Mesendoderm (in vitro differentiated cells): Measurements from ENCODE around the gene LRP3.

Experiments
- DNase-seq: peaks from one replicate; pipeline ENCODE4 v3.0.0; 2013
- H2AK5ac ChIP-seq: 2 replicates; pipeline ENCODE4 v1.6.1; 2013; ENCODE audit warnings: low read length, inconsistent platforms
- H2BK120ac ChIP-seq: 2 replicates; pipeline ENCODE4 v1.6.1; 2013; ENCODE audit warnings: low read depth, mild to moderate bottlenecking, low read length, moderate library complexity, mixed read lengths
- H2BK15ac ChIP-seq: replicated peaks from 2 replicates; pipeline ENCODE4 v1.6.1; 2013; ENCODE audit warnings: low read depth, mild to moderate bottlenecking, moderate library complexity
- H2BK5ac ChIP-seq: 2 replicates; pipeline ENCODE4 v1.6.1; 2013; ENCODE audit warnings: low read length, inconsistent platforms
- H3K18ac ChIP-seq: 2 replicates; pipeline ENCODE4 v1.6.1; 2013; ENCODE audit warnings: mild to moderate bottlenecking, low read length, mixed read lengths
- H3K23ac ChIP-seq: one replicate; pipeline ENCODE4 v1.6.1; 2013; ENCODE audit warnings: low read length
- H3K27ac ChIP-seq: 2 replicates; pipeline ENCODE4 v1.5.1; 2013; ENCODE audit warnings: low read depth, mild to moderate bottlenecking, inconsistent platforms, low read length, moderate library complexity
- H3K27me3 ChIP-seq: 2 replicates; pipeline ENCODE4 v1.6.1; 2013; ENCODE audit warnings: low read length, control low read depth, mild to moderate bottlenecking, inconsistent platforms; ENCODE audit not compliant: insufficient read depth, poor library complexity
- H3K36me3 ChIP-seq: 2 replicates; pipeline ENCODE4 v1.6.1; 2013; ENCODE audit warnings: low read length, inconsistent platforms; ENCODE audit not compliant: control insufficient read depth, insufficient read depth
- H3K4ac ChIP-seq: one replicate; pipeline ENCODE4 v1.6.1; 2013; ENCODE audit warnings: low read depth, mild to moderate bottlenecking, low read length, moderate library complexity
- H3K4me1 ChIP-seq: 2 replicates; pipeline ENCODE4 v1.6.1; 2013; ENCODE audit warnings: low read depth, low read length, inconsistent platforms; ENCODE audit not compliant: control insufficient read depth
- H3K4me2 ChIP-seq: 2 replicates; pipeline ENCODE4 v1.6.1; 2013; ENCODE audit warnings: low read length
- H3K4me3 ChIP-seq: 2 replicates; pipeline ENCODE4 v1.5.1; 2013; ENCODE audit warnings: mild to moderate bottlenecking, low read length
- H3K56ac ChIP-seq: one replicate; pipeline ENCODE4 v1.6.1; 2013; ENCODE audit warnings: low read length
- H3K79me1 ChIP-seq: 2 replicates; pipeline ENCODE4 v1.6.1; 2013; ENCODE audit warnings: low read length, inconsistent platforms
- H3K79me2 ChIP-seq: 2 replicates; pipeline ENCODE4 v1.6.1; 2013; ENCODE audit warnings: mild to moderate bottlenecking, low read length; ENCODE audit not compliant: control insufficient read depth, insufficient read depth
- H3K9ac ChIP-seq: 2 replicates; pipeline ENCODE4 v1.6.1; 2013; ENCODE audit warnings: low read length, inconsistent platforms
- H4K5ac ChIP-seq: one replicate; pipeline ENCODE4 v1.6.1; 2013; ENCODE audit warnings: low read length
- H4K8ac ChIP-seq: one replicate; pipeline ENCODE4 v1.6.1; 2013; ENCODE audit warnings: low read depth, mild to moderate bottlenecking, control low read depth, low read length, moderate library complexity
- WGBS: extraction: QIAGEN DNeasy Blood & Tissue Kit; methylation state at CpG from one replicate; pipeline ENCODE4 v1.1.7; 2013; ENCODE audit warnings: low lambda C conversion rate, missing lambda C conversion rate; ENCODE audit not compliant: insufficient coverage; ENCODE audit errors: extremely low coverage; 5-methylcytosine and 5-hydroxymethylcytosine counted together

LRP3 gene

GRCh38 chr19:33249740-33250366 is 55.7 kb downstream of the LRP3 start:
- DNase-seq: no peak
- no CpG with 5 or more reads among the region's 3 CpGs for WGBS
- Histone ChIP-seq H3K18ac (no peak overlapping the region), H3K4me1 (no peaks in the 10 kb centered on the region), H3K9ac (no peak overlapping the region), H3K27me3 (no peaks in the 10 kb centered on the region), H2BK5ac (no peak overlapping the region), H3K36me3 (no peaks in the 10 kb centered on the region), H3K79me2 (no peaks in the 10 kb centered on the region), H2AK5ac (no peak overlapping the region), H3K27ac (no peak overlapping the region), H4K8ac (no peak overlapping the region), H3K79me1 (no peaks in the 10 kb centered on the region), H2BK15ac (no peak overlapping the region), H3K23ac (no peak overlapping the region), H3K4me3 (no peak overlapping the region), H3K4me2 (no peak overlapping the region), H3K4ac (no peak overlapping the region), H4K5ac (no peak overlapping the region), H2BK120ac (no peak overlapping the region), H3K56ac (no peak overlapping the region)

- H3K4me1 ChIP-seq: no peaks in the 10 kb centered on the region
- H2BK5ac ChIP-seq: no peak overlapping the region
- no peak overlapping the region for H3K4me2 ChIP-seq
- H3K27ac ChIP-seq: no peak overlapping the region
- H3K23ac ChIP-seq: no peak overlapping the region
- no peaks in the 10 kb centered on the region for H3K36me3 ChIP-seq
- H3K9ac ChIP-seq: no peak overlapping the region
- H3K4ac ChIP-seq: no peak overlapping the region
- no peak overlapping the region for H3K56ac ChIP-seq
- H2BK15ac ChIP-seq: no peak overlapping the region
- no peaks in the 10 kb centered on the region for H3K79me1 ChIP-seq
- H3K4me3 ChIP-seq: no peak overlapping the region
- no peak overlapping the region for H3K18ac ChIP-seq
- no peak for DNase-seq
- no CpG with 5 or more reads among the region's 1 CpG for WGBS
- H3K27me3 ChIP-seq: no peaks in the 10 kb centered on the region
- no peak overlapping the region for H2BK120ac ChIP-seq
- H3K79me2 ChIP-seq: no peaks in the 10 kb centered on the region
- no peak overlapping the region for H4K5ac ChIP-seq
- no peak overlapping the region for H2AK5ac ChIP-seq
- H4K8ac ChIP-seq: no peak overlapping the region
Observed at GRCh38 chr19:33250500-33250899, 56.4 kb downstream of the LRP3 start.

- H2AK5ac ChIP-seq: no peak overlapping the region
- WGBS: no CpG with 5 or more reads among the region's 12 CpGs
Observed at GRCh38 chr19:33251076-33251475, 56.9 kb downstream of the LRP3 start.

GRCh38 chr19:33251526-33252090 is 57.5 kb downstream of the LRP3 start:
- H3K4me3 ChIP-seq: no peak overlapping the region
- H3K79me2 ChIP-seq: no peaks in the 10 kb centered on the region
- no peaks in the 10 kb centered on the region for H3K27me3 ChIP-seq
- no peak for DNase-seq
- no peak overlapping the region for H3K27ac ChIP-seq
- H3K23ac ChIP-seq: no peak overlapping the region
- H2BK120ac ChIP-seq: no peak overlapping the region
- H2BK15ac ChIP-seq: no peak overlapping the region
- H2BK5ac ChIP-seq: no peak overlapping the region
- no peaks in the 10 kb centered on the region for H3K4me1 ChIP-seq
- no peak overlapping the region for H3K9ac ChIP-seq
- H3K4ac ChIP-seq: no peak overlapping the region
- H4K5ac ChIP-seq: no peak overlapping the region
- no peak overlapping the region for H3K18ac ChIP-seq
- no peaks in the 10 kb centered on the region for H3K36me3 ChIP-seq
- no peaks in the 10 kb centered on the region for H3K79me1 ChIP-seq
- no peak overlapping the region for H3K4me2 ChIP-seq
- H3K56ac ChIP-seq: no peak overlapping the region
- no peak overlapping the region for H2AK5ac ChIP-seq
- no CpG with 5 or more reads among the region's 17 CpGs for WGBS
- no peak overlapping the region for H4K8ac ChIP-seq

More at GRCh38 chr19:33251076-33251475, 56.9 kb downstream of the LRP3 start:
- no peak overlapping the region for H3K9ac ChIP-seq
- H4K8ac ChIP-seq: no peak overlapping the region
- H2BK120ac ChIP-seq: no peak overlapping the region
- H3K23ac ChIP-seq: no peak overlapping the region
- no peaks in the 10 kb centered on the region for H3K27me3 ChIP-seq
- no peak overlapping the region for H3K27ac ChIP-seq
- no peak overlapping the region for H4K5ac ChIP-seq
- H3K18ac ChIP-seq: no peak overlapping the region
- H3K79me2 ChIP-seq: no peaks in the 10 kb centered on the region
- no peak overlapping the region for H2BK15ac ChIP-seq
- H3K4ac ChIP-seq: no peak overlapping the region
- H2BK5ac ChIP-seq: no peak overlapping the region
- DNase-seq: no peak
- no peak overlapping the region for H3K56ac ChIP-seq
- H3K36me3 ChIP-seq: no peaks in the 10 kb centered on the region
- no peaks in the 10 kb centered on the region for H3K4me1 ChIP-seq
- no peak overlapping the region for H3K4me3 ChIP-seq
- no peaks in the 10 kb centered on the region for H3K79me1 ChIP-seq
- H3K4me2 ChIP-seq: no peak overlapping the region

GRCh38 chr19:33252418-33252962 is 58.4 kb downstream of the LRP3 start:
- Histone ChIP-seq H3K9ac (no peak overlapping the region), H3K4me2 (no peak overlapping the region), H2BK120ac (no peak overlapping the region), H3K4ac (no peak overlapping the region), H3K27ac (no peak overlapping the region), H3K27me3 (no peaks in the 10 kb centered on the region), H2AK5ac (no peak overlapping the region), H3K56ac (no peak overlapping the region), H3K4me1 (no peaks in the 10 kb centered on the region), H3K4me3 (no peak overlapping the region), H3K79me2 (no peaks in the 10 kb centered on the region), H3K23ac (no peak overlapping the region), H3K79me1 (no peaks in the 10 kb centered on the region), H4K8ac (no peak overlapping the region), H2BK5ac (no peak overlapping the region), H3K36me3 (no peaks in the 10 kb centered on the region), H4K5ac (no peak overlapping the region), H2BK15ac (no peak overlapping the region), H3K18ac (no peak overlapping the region)
- no CpG with 5 or more reads among the region's 4 CpGs for WGBS
- no peak for DNase-seq
